ENCODE results near the gene BAHCC1.
"Not testable (repeated sequence)": the region's sequence is repeated elsewhere in the genome, so short reads cannot be mapped to it uniquely, and the experiment has no call there.

The BAHCC1 gene

GRCh38 chr17:81394921-81395599 lies at the start of gene BAHCC1:
Gene BAHCC1 (plus strand): TSS chr17:81395457. CDS start chr17:81399740, 4,283 bp downstream.
- in situ Hi-C loops (cut with MboI; ENCODE audit: low sequenced_read_pairs), result no loop called here

DNA sequence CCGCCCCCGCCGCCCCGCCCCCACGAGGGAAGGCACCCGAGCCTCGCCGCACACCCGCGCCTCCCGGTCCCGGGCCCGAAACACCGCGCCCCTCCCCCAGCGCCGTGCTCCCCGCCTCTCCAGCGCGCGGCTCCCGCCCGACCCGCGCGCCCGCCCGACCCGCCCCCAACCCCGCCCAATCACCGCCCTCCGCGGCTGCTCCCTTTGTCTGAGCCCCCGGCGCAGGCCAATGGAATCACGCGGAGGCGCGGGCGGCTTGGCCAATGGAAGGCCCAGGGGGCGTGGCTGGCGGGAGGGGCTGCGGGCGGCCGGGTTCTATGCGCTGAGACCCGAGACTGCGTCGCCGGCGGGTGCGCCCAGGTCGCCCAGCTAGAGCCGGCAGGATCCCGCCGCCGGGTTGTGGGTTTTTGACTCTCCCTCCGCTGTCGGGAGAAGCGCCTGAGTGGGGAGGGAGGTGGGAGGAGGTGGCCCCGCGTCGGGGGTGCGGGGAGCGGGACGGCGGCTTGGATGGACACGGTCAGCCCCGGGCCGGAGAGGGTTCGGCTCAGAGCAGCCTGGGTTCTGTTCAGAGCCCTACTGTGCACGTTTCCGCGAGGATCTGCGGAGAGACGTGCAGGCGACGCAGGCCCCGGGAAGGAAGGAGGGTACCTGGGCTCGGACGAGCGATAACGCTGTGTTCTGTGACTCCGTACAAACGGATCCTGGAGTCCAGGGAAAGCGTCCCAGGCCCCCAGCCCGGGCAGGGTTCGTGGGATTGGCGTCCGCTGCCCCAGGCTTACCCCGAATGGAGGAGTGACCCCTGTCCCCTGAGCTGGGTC lies 49.0 kb upstream of the BAHCC1 start:
- in situ Hi-C loops (cut with MboI; ENCODE audit: low sequenced_read_pairs), result no loop called here

DNA sequence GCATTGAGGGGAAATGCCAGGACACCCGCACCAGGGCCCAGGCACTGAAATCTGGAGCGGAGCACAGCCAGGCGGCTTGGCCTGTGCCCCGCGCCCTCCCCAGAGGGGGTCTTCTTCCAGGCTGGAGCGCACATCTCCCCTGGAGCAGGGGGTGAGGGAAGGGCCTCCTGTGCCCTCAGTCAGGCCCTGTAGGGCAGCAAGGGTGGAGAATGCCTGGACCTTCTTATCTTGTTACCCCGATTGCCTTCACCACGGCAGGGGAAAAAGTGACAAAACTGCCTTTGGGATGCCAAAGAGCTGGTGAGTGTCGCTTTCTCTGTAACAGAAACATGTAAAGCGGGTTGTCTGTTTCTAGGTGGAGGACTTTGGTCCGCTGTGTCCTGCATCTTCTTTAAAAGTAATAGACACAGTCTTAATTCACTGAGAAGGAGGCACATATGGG lies 48.3 kb upstream of the BAHCC1 start:
- in situ Hi-C loops (cut with MboI; ENCODE audit: low sequenced_read_pairs), result no loop called here

DNA sequence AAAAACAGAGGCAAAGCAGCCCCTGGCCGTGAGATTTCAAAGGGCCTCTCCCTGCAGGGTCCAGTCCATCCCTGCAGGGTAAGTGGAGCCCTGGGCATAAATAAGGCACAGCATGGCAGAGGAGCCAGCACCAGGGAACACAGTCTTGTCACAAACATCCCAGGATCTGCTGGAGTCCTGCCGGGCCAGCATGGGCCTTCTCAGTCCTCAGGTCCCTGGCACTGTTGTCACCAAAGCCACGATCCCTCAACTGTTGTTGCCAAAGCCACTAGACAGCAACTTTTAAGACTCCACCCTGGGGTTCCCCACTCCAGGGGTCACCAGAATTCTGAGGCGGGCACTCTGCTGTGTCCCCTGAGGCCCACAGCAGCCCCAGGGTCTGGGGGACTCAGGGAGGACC lies 47.8 kb upstream of the BAHCC1 start:
- in situ Hi-C loops (cut with MboI; ENCODE audit: low sequenced_read_pairs), result no loop called here

- in situ Hi-C loops (cut with MboI; ENCODE audit: low sequenced_read_pairs), result no loop called here
These were observed 46.9 kb upstream of the BAHCC1 start for GRCh38 chr17:81348097-81349055.

DNA sequence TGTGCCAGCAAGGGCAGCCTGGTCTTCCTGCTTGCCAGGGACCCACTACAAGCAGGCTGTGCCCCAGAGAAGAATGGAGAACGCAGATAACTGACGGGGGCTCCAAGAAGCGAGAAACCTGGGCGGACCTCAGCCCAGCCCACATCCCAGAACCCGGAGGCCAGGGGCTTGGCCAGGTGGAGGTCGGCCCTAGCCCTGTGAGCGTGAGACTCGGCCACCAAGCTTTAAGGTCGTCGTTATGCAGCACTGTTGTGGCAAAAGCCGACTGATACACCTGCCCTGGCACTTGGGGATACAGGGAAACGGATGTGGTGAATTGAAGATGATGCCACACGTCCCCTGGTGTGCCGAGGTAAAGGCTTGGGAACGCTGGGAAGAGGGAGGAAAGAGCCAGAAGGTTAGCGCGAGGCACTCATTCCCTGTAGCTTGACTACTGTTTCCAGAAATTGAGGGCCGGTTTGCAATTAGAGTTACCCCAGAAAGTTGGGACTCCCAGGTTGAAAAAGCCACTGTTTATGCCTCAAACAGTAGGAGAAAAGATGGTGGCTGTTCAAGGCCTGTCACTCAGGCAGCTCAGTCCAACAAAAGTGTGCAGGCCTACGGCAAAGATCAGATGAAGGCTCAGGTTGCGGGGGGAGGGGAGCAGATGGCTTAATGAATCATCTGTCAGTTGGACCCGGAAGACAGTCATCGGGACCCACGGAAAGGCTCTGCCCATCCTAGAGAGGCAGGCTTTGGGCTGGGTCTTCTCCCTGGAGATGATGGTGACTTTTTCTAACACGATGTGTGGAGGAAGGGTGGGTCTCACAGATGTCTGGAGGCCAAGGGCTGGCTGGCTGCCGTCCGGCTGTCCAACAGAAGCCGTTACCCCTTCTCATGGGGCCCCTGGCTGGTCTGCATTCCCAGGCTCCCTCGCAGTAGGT lies 45.6 kb upstream of the BAHCC1 start:
- in situ Hi-C loops (cut with MboI; ENCODE audit: low sequenced_read_pairs), result no loop called here

GRCh38 chr17:81350320-81350890 lies 44.9 kb upstream of the BAHCC1 start:
- in situ Hi-C loops (cut with MboI; ENCODE audit: low sequenced_read_pairs), result no loop called here

DNA sequence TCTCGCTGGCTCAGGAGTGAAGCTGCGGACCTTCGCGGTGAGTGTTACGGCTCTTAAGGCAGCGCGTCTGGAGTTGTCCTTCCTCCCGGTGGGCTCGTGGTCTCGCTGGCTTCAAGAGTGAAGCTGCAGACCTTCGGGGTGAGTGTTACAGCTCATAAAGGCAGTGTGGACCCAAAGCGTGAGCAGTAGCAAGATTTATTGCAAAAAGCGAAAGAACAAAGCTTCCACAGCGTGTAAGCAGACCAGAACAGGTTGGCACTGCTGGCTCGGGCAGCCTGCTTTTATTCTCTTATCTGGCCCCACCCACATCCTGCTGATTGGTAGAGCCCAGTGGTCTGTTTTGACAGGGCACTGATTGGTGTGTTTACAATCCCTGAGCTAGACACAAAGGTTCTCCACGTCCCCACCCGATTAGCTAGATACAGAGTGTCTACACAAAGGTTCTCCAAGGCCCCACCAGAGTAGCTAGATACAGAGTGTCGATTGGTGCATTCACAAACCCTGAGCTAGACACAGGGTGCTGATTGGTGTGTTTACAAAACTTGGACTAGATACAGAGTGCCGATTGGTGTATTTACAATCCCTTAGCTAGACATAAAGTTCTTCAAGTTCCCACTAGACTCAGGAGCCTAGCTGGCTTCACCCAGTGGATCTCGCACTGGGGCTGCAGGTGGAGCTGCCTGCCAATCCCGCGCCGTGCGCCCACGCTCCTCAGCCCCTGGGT lies 43.8 kb upstream of the BAHCC1 start:
- in situ Hi-C loops (cut with MboI; ENCODE audit: low sequenced_read_pairs), result not testable (repeated sequence)

DNA sequence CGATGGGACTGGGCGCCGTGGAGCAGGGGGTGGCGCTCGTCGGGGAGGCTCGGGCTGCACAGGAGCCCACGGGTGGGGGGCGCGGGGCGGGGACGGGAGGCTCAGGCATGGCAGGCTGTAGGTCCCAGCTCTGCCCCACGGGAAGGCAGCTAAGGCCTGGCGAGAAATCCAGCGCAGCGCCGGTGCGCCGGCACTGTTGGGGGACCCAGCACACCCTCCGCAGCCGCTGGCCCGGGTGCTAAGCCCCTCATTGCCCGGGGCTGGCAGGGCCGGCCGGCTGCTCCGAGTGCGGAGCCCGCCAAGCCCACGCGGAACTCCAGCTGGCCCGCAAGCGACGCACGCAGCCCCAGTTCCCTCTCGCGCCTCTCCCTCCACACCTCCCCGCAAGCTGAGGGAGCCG lies 43.2 kb upstream of the BAHCC1 start:
- in situ Hi-C loops (cut with MboI; ENCODE audit: low sequenced_read_pairs), result not testable (repeated sequence)

GRCh38 chr17:81354252-81354953 lies 40.9 kb upstream of the BAHCC1 start:
- in situ Hi-C loops (cut with MboI; ENCODE audit: low sequenced_read_pairs), result no loop called here

DNA sequence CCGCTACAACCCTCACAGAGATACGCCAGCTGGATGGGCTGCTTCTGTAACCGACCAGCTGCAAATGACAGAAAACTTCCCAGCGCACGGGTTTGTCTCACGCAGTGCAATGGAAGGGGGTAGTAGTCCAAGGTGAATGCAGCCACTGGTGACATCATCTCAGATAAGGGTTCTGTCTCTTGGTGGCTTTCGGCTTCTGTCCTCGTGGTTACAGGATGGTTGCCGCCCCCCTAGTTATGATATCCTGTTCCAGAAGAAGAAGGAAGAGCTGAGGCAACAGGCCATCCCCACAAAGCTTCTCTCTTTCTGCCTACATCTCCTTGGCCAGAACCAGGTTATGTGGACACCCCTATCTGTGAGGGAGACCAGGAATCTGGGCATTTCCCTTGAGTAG lies 40.3 kb upstream of the BAHCC1 start:
- in situ Hi-C loops (cut with MboI; ENCODE audit: low sequenced_read_pairs), result no loop called here

DNA sequence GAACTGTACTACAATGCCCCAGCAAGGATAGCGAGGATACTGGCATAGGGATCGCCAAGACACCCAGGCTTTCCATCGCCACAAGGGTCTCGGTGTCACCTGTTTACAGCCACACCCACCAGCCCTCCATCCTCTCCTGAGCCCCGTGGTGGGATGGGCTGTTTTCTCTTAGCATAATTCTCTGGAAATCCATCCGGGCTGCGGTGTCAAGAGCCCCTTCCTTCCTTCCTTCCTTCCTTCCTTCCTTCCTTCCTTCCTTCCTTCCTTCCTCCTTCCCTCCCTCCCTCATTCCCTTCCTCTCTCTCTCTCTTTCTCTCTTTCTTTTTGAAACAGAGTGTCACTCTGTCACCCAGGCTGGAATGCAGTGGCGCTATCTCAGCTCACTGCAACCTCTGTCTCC lies 36.0 kb upstream of the BAHCC1 start:
- in situ Hi-C loops (cut with MboI; ENCODE audit: low sequenced_read_pairs), result no loop called here

GRCh38 chr17:81362001-81362400 lies 33.3 kb upstream of the BAHCC1 start:
- in situ Hi-C loops (cut with MboI; ENCODE audit: low sequenced_read_pairs), result not testable (repeated sequence)

DNA sequence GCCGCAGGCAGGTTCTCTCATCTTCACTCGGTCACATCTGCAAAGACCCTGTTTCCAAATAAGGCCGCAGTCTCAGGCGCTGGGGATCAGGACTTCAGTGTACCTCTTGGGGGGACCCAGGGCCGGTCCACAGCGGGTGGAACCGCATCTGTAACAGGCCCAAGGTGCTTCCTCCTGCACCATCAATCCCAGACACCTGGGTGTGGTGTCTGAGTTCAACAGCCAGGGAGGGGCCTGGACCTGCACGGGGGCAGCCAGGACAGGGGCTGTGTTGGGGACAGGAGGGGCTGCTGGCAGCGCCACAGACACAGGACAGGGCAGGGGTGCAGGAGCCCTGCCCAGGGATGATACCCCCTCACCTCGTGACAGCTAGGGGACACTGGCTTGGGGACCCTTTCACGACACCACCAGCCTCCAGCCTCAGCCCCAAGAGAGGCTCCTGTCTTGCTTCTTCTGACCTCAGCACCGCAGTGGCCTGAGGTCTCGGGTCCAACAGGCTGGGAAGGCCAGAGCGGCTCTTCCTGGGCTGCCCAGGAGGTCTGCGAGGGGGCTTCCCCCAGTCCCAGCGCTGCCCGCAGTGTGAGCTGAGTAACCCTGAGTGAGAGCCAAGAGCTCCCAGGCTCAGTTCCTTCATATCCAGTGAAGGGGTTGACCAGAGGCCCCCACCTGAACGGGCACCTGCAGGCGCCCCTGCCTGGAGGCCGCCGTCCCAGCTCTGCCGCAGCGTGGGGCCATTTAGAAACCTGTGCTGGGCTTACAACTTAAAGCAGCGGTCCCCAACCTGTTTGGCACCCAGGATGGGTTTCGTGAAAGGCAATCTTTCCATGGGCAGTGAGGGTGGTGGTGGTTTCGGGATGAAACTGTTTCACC lies 30.7 kb upstream of the BAHCC1 start:
- in situ Hi-C loops (cut with MboI; ENCODE audit: low sequenced_read_pairs), result no loop called here

DNA sequence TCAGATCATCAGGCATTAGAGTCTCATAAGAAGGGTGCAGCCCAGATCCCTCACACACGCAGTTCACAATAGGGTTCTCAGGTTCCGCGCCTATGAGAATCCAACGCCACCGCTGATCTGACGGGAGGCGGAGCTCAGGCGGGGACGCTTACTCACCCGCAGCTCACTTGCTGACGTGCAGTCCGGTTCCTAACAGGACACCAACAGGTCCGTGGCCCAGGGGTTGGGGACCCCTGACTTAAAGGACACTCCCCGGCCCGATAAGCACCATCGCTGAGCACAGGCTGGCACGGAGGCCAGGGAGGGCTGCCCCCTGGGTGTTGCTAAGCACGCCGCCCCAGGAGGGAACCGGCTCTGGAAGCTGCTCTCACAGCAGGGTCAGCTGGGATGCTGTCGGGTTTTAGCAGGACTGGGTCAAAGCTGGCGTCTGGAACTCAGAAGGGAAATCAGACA lies 30.1 kb upstream of the BAHCC1 start:
- in situ Hi-C loops (cut with MboI; ENCODE audit: low sequenced_read_pairs), result no loop called here

GRCh38 chr17:81365601-81366585 lies 29.4 kb upstream of the BAHCC1 start:
- in situ Hi-C loops (cut with MboI; ENCODE audit: low sequenced_read_pairs), result no loop called here

Data from HL-60/S4 treated with phorbol 12-myristate 13-acetate at 8.2 ng/mL for 4 days and 3 days (cell line).